HG03378 (cell line): ENCODE results near the gene GPR132.
"Not testable (repeated sequence)": the region's sequence is repeated elsewhere in the genome, so short reads cannot be mapped to it uniquely, and the experiment has no call there.

Experiments
- ATAC-seq: cut with Tn5 transposase; IDR thresholded peaks from one replicate; pipeline ENCODE4 v1.9.1; 2021; ENCODE audit warnings: mild to moderate bottlenecking, moderate library complexity; ENCODE audit not compliant: unreplicated experiment

GPR132 gene

GRCh38 chr14:105045710-105046326 is 19.4 kb downstream of the GPR132 start:
- ATAC-seq = no peak

GRCh38 chr14:105043641-105044040 is 21.6 kb downstream of the GPR132 start:
- ATAC-seq = no peak

- ATAC-seq = no peak
These were observed 22.4 kb downstream of the GPR132 start for GRCh38 chr14:105042813-105043212.

GRCh38 chr14:105041841-105042765 is 23.1 kb downstream of the GPR132 start:
- no peak for ATAC-seq

- no peak for ATAC-seq
These were observed 25.6 kb downstream of the GPR132 start for GRCh38 chr14:105039458-105040205.

GRCh38 chr14:105035616-105036015 is 29.6 kb downstream of the GPR132 start:
- not testable (repeated sequence) for ATAC-seq

GRCh38 chr14:105034315-105035039 is 30.8 kb downstream of the GPR132 start:
- no peak for ATAC-seq

GRCh38 chr14:105033412-105033900 is 31.8 kb downstream of the GPR132 start:
- not testable (repeated sequence) for ATAC-seq

GRCh38 chr14:105032451-105032901 is 32.8 kb downstream of the GPR132 start:
- ATAC-seq = not testable (repeated sequence)

- ATAC-seq = no peak
These were observed 34.3 kb downstream of the GPR132 start for GRCh38 chr14:105030836-105031396.

GRCh38 chr14:105030194-105030593 is 35.0 kb downstream of the GPR132 start:
- no peak for ATAC-seq

- ATAC-seq = no peak
These were observed 35.8 kb downstream of the GPR132 start for GRCh38 chr14:105029402-105029801.

- no peak for ATAC-seq
These were observed 36.8 kb downstream of the GPR132 start for GRCh38 chr14:105028251-105028927.

- not testable (repeated sequence) for ATAC-seq
These were observed 37.5 kb downstream of the GPR132 start for GRCh38 chr14:105027718-105028117.

GRCh38 chr14:105026802-105027563 is 38.2 kb downstream of the GPR132 start:
- ATAC-seq = no peak

- ATAC-seq = peak; percentile 38
These were observed 39.0 kb downstream of the GPR132 start for GRCh38 chr14:105026033-105026785.

GRCh38 chr14:105025429-105025828 is 39.8 kb downstream of the GPR132 start:
- no peak for ATAC-seq
